NT2/D1 (cell line): ENCODE data around the gene ZNF484.

Source experiments
- SUZ12 ChIP-seq: IDR thresholded peaks from 2 replicates; pipeline ENCODE4 v1.6.1; 2011; ENCODE audit not compliant: insufficient read length, insufficient read depth; ENCODE audit errors: extremely low read depth
- YY1 ChIP-seq: IDR thresholded peaks from 2 replicates; pipeline ENCODE4 v1.6.1; 2011; ENCODE audit not compliant: insufficient read length, insufficient read depth
- ZNF274 ChIP-seq: IDR thresholded peaks from 2 replicates; pipeline ENCODE4 v1.6.1; 2011; ENCODE audit warnings: mild to moderate bottlenecking, low read depth, low read length

- TF ChIP-seq YY1, result peak; percentile 99
- no peak for TF ChIP-seq ZNF274
- no peak for TF ChIP-seq SUZ12
These were observed at the start of gene ZNF484 for GRCh38 chr9:92877531-92878430.
